HFF-Myc (cell line): ENCODE measurements around the gene MINDY4B.
"Not testable (repeated sequence)": the region's sequence is repeated elsewhere in the genome, so short reads cannot be mapped to it uniquely, and the experiment has no call there.

Source experiments
- DNase-seq: peaks from one replicate; pipeline ENCODE4 v3.0.0-alpha.2; 2011; ENCODE audit warnings: low read depth; ENCODE audit errors: extremely low read depth
- H3K4me3 ChIP-seq: replicated peaks from 2 replicates; pipeline ENCODE4 v1.5.1; 2011; ENCODE audit warnings: low read depth, mild to moderate bottlenecking, control low read depth, low read length
- CTCF ChIP-seq: IDR thresholded peaks from 2 replicates; pipeline ENCODE4 v1.5.1; 2012; ENCODE audit warnings: mild to moderate bottlenecking, low read depth, low read length, control low read depth; ENCODE audit errors: missing control alignments

The MINDY4B gene

GRCh38 chr3:150876611-150877265, 28.5 kb downstream of the MINDY4B start:
- H3K4me3 ChIP-seq = no peak overlapping the region
- no peak for DNase-seq
- TF ChIP-seq CTCF = no peak

GRCh38 chr3:150875548-150875947, 29.7 kb downstream of the MINDY4B start:
- TF ChIP-seq CTCF = no peak
- no peak overlapping the region for H3K4me3 ChIP-seq
- DNase-seq = no peak

GRCh38 chr3:150874666-150875219, 30.5 kb downstream of the MINDY4B start:
- no peak for DNase-seq
- no peak overlapping the region for H3K4me3 ChIP-seq
- TF ChIP-seq CTCF = no peak

GRCh38 chr3:150871192-150871591, 34.0 kb downstream of the MINDY4B start:
- DNase-seq = no peak
- H3K4me3 ChIP-seq = no peak overlapping the region
- TF ChIP-seq CTCF = no peak

- H3K4me3 ChIP-seq = no peak overlapping the region
- no peak for DNase-seq
- no peak for TF ChIP-seq CTCF
Observed at GRCh38 chr3:150870406-150870805, 34.8 kb downstream of the MINDY4B start.

- no peak for DNase-seq
- H3K4me3 ChIP-seq = no peak overlapping the region
- no peak for TF ChIP-seq CTCF
Observed at GRCh38 chr3:150868282-150868681, 37.0 kb downstream of the MINDY4B start.

- H3K4me3 ChIP-seq = no peak overlapping the region
- DNase-seq = no peak
- no peak for TF ChIP-seq CTCF
Observed at GRCh38 chr3:150867434-150867833, 37.8 kb downstream of the MINDY4B start.

GRCh38 chr3:150863921-150864320, 41.3 kb downstream of the MINDY4B start:
- not testable (repeated sequence) for DNase-seq, H3K4me3 ChIP-seq
